LHCN-M2 (cell line): ENCODE results near the gene ACTL10. TPM values are rescaled to one million over a fixed set of nuclear protein-coding genes. Genes with fewer than 3 reads are reported as not detected.

Experiments
- DNase-seq: peaks from one replicate; pipeline ENCODE4 v3.0.0-alpha.2; 2012; ENCODE audit warnings: low read depth
- total RNA-seq: library from RNA; depleted of rRNA; stranded (reverse); fragments of >200 nt; gene quantifications from 2 replicates; pipeline ENCODE4 v1.2.3, GENCODE V29; 2014

Gene ACTL10
- total RNA-seq, 1 experiment from 2014 or later: 0.11 TPM

DNA sequence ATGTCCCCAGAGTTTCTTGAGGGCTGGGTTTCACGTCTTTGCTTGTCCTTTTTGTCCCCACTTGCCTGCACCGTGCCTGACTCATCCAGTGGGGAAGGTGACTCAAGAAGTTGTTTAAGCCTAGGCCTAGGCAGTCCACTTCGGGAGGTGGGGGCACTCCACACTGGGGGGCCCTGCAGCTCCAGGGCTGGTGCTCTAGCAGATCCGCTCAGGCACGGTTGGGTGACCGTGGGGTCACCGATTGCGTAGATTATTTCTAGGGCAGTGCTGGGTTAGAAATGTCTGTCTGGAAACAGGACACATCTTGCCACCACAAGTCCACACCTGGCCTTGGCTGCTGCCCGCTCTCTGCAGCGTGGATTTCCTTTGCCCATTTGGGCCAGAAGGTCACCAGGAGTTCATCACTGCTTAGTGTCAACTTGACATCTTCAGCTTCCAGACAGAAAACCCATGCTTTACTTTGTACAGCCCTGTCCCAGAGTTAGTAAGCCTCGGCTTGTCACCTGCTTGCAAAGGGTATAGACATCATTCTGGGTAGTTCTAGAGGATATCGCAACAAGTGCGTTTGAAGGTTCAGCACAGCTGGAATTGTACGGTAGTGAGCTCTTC, 18.2 kb upstream of the ACTL10 start:
- DNase-seq: no peak

DNA sequence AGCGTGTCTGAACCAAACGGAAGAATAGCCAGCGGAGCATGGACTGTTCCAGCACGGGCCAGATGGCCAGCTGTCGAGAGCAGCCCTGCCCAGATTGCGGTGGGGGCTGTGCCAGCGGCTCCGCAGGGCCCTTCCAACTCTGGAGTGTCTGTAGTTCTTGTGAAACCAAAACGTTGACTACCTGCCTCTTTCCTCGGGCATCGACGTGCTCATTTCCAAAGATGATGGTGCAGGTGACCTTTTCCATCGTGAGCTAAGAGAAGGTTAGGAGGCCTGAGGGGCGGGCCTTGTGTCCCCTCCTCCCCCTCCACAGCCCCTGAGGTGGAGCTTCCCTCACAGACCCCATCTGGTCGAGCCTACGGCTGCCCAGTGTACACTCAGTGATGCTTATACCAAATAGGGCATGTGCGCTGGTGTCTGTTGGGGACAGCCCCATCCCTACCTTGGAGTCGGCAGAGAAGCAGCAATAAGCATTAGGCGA, 17.5 kb upstream of the ACTL10 start:
- peak; percentile 61 for DNase-seq

DNA sequence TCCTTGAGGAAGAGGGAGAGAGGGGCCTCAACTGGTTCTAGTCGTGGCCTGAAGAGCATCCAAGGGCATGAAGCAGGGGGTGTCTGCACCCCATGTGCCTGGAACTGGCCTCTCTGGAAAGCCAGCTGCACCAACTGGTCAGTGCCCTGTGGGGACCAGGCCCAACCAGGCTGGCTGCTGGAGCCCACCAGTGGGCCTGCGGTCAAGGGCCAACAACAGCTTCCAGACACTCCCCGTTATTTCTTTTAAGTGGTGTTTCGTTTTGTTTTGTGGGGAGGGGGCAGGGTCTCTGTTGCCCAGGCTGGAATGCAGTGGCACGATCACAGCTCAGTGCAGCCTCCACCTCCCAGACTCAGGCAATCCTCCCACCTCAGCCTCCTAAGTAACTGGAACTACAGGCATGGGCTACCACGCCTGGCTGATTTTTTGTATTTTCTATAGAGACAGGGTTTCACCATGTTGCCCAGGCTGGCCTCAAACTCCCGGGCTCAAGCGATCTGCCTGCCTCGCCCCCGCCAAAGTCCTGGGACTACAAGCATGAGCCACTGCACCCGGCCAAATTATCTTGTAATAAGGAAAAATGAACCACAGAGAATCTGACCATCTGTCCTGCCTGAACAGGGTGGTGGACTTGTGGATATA, 16.5 kb upstream of the ACTL10 start:
- DNase-seq: no peak

DNA sequence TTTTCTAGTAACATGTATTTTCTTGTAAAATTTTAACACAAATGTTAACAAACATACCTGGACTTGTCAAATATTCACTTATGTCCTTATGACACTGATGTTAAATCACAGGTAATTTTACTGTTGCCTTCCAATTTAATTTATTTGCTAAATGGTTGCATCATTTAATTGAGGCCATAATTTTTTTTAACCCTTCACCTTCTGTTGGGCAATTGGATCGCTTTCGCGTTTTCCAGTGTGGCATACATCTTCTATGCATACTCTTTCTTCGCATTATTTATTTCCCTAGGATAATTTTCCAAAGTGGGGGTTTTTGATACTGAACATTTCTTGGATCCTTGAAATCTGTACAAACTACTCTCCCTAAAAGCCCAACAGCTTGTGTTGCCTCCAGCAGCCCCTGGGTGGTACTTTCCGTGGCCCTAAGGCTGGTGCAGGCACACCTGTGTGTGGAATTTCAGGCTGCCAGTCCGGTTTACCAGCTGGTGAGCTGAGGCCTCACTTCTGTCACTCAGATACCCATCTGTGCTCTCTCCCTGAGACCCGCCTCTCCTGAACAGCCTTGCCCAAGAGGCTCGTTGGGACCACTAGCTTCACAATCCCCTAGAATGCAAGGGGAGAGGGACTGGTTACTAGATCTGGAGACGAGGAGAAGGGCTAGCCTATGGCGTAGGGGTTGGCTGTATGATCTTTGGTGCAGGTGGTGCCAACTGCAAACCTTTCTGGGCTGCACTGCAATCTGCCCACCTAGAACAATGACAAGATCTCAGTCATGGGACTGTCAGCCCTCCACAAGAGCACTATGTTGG, 15.8 kb upstream of the ACTL10 start:
- no peak for DNase-seq

DNA sequence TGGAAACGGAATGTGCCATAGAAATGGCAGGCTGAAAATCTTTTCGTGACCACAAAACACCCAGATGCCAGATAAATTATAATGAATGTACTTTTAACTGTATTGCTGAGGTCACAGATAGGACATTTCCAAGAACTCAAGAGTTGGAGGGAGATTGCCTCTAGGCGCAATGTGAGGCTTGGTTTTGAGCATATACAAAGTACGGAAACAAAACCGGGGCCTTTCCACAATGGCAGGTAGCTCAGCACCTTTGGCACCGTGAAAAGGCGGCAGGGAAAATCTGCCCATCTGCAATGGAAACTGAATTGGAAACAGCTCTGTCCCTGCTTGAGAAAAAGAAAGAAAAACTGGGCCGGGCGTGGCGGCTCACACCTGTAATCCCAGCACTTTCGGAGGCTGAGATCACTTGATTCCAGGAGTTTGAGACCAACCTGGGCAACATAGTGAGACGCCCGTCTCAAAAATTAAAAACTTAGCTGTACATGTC, 15.1 kb upstream of the ACTL10 start:
- no peak for DNase-seq

DNA sequence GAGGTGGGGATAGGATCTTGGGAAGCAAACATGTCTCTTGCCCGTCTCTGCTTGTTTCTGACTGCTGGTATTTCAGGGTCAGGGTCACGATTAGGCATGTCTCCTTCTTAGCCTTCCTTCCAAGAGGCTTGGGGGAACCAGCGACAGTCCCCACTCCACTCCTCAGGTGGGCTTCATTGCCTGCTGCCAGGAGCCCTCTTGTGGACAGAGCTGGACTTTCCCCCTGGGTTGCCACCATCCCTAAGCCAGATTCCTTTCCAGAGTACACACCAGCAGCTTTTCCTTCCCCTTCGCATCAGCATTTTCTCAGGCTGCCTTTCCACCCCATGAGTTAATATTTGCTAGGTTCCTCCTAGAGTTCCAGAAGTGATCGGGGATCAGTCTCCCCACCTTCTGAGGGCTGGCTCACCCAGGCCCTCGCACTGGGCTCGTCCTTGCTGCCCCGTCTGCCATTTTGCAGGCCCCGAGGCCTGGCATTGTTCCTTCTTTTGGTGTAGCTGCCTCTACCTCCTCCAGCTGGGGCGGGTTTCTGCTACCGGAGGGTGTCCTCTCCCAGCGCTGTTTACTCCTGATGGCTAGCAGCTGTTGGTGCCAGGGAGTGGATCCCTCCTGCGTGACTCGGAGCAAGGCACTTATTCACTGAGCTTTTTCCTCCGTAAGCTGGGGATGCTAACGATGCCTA, 13.4 kb upstream of the ACTL10 start:
- DNase-seq: peak; percentile 57

DNA sequence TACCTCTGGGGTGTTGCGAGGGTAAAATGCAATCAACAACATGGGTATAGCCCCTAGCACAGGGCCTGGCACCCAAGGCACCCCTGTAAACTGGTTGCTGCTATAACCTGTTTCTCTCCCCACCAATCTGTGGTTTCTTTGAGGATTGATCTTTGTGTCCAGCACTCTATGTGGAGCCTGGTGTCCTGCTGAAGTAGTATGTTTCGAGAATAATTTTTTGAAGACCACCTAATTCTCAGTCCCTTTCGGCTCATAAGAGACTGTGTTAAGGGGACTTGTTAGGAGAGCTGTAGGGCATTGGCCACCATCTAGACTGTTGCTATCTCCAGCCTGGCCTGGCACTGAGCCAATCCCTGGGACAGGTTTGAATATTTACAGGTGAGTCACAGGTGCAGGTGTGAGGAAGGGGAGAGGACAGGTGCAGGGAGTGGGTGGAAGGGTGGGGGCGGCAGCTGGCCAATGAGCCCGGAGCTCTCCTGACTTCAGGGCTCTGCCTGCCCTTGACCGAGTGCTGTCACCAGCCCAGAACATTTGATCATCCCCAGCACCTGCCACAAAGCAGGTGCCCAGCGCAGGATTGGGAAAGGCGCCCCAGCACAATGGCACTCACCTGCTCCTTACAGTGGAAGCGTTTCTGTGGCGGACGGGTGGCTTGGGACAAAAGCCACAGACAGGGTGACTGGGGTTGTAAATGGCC, 12.7 kb upstream of the ACTL10 start:
- no peak for DNase-seq

DNA sequence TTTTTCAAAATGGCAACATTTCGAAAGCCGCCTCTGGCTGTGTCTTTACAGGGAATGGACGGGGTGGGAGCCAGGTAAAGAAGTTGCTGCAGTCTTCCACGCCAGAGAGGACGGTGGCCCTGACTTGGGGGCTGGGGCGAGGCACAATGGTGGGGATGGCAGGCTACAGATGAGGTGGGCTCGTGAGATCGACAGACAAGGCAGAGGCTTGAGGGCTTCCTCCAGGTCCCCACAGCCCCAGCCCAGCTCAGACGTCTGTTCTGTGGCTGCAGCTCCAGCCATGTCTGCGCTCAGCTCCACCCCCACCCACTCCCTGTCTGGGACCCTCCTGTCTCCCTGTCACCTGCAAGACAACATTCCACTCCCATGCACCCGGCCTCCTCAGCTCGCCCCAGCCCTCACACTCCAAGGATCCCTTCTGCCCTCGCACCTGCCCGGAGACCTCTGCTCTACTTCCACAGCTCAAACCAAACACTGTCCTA, 12.0 kb upstream of the ACTL10 start:
- no peak for DNase-seq

DNA sequence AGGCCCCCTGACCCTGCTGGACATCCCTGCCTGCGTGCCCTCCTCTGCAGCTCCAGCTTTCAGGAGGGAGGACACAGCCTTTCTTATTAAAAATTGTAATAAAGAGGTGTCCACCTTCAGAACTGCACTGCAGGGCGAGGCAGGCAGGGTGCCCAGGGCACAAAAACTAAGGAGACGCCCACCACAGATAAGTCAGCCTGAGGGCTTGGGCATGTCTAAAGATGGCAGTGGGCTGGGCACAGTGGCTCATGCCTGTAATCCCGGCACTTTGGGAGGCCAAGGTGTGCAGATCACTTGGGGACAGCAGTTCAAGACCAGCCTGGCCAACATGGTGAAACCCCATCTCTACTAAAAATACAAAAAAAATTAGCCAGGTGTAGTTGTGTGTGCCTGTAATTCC, 11.6 kb upstream of the ACTL10 start:
- DNase-seq: no peak

DNA sequence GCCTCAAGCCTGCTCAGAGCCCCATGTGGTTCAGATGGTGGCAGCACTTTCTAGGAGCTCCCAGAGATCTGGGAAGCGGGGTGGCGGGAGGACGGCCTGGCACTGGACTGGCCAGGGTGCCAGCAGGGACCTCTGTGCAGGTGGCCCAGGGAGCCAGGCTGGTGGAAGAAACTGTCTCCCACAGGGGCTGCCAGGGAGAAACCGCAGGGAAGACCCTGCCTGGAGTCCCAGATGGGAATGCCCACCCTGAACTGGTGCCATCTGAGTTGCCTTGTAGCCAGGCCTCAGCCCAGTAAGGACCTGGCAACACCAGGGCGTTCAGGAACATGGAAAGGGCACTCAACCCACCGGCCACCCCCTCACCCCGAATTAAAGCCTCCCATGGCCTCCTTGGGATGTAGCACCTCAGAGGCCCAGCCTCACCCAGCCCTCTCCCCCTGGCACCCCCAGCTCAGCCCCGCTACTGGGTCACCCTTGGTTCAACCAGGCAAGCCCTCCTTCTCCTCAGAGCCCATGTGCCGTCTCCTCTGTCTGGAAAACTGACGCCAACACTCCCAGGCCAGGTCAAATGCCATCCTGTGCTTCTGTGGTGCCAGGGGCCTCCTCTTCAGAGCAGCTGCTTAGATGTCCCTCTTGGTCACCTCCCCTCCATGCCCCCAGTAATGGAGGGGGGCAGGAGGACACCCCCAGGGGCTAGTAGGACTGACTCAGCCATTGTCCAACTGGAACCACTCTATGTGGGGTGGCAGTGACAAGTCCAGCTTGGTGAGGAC, 10.5 kb upstream of the ACTL10 start:
- DNase-seq: no peak

DNA sequence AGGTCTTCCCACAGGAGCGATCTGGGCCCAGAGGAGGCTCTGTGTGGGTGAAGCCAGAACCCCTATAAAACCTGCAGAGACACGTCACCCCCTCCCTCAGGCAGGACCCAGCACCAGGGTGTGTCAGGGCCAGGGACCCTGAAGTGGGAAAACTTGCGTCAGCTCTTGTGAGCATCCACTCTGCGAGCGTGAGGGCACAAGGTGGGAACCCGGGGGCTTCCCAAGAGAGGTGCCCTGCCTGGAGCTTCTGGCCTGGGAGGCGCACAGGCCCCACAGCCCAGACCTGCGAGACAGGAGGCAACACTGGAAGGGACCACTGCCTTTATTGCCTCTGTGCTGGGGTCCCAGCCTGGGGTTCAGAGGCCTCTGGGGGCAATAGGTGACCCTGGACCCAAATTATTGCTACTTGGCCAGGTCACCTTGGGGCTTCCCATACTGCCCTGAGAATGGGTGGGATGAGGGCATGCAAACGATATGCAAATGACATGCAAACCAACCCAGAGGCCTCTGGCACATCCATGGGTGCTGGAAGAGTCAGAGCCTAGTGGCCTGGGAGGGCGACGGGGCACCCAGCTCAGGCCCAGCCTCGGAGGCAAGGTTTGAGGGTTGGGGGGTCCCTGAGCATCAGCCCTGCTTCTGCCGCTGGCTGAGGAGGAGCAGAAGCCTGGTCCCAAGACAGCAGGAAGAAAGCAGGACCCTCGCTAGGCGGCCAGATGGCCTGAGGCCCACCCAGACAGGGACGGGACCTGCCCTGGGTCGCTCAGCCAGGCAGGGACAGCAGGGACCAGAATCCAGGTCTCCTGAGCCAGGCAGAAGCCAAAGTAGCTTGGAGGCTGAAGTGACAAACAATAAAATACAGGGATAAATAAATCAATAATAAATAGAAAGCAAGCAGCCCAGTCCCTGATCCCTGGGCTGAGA, 9.7 kb upstream of the ACTL10 start:
- no peak for DNase-seq

DNA sequence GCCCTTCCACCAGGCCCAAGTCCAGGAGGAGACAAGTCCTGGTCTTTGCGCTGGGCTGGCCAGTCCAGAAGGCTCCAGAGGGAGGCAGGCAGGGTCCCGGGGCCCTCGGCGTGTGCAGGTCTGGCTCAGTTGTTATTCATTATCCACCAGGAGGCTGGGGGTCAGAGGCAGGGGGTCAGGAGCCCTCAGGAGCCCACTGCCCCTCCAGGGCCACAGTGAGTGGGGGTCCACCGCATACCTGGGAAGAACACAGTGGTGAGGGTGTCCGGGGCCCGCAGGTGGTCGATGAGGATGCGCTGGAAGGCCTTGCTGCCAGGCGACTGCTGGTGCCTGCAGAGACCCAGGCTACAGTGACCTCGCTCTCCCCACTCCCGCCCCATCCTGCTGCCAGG, 9.0 kb upstream of the ACTL10 start:
- no peak for DNase-seq

DNA sequence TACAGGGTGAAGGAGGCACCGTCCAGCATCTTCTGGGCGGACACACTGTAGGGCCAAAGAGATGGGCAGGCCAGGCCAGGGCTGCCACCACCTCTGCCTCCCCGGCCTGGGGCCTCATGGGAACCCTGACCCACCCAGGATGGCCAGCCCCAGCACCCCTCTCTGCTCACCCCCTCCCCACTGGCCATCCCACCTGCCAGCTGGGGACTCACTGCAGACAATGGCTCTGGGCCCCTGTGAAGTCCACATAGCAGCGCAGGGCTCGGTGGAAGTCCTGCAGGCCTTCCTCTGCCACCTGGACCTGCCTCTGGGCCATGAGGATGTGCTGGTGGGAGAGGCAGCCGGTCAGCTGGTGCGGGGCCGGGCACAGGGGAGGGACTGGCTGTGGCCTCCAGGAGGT, 8.2 kb upstream of the ACTL10 start:
- DNase-seq: no peak

DNA sequence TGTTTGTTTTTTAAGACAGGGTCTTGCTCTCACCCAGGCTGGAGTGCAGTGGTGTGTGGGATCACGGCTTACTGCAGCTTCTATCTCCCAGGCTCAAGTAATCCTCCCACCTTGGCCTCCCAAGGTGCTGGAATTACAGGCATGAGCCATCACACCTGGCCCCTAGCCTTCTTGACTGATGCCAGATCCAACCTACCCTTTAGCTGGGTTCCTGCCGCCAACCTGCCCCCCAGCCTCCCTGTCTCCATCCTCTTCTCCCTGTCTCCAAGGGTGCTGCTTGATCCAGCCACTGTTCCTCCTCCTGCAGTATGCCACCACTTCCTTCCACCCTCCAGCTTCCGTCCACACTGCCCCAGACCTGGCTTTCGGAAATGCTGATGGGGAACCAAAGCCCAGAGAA, 7.8 kb upstream of the ACTL10 start:
- no peak for DNase-seq

DNA sequence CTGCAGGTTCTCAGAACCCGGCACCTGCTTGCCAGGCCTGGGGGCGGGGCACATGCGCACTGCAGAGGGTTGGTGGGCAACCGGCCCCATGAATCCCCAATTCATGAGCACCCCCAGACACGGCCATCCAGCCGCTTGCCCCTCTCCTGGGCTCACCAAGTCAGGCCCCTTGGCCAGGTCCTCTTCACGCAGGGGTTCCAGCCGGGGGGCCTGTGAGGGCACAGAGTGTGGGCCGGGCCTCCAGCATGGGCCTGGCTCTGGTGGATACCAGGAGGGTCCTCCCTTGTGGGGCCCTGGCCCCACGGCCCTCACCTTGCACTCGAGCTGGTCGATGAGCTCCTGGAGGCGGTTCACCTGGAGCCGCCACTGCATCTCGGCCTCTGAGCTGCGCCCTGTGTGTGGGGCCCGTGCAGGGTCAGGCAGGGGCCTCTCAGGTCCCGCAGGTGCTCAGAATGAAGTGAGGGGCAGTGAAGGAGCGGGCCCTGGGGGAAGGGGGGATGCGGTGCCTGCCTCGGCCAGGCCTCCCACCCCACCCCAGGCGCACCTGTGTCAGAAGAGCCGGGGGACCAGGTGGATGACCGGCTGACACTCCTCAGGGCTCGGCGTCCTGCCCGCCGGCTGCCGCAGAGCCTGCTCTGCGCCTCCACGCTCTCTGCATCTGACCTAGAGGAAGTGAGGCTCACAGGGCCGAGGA, 7.3 kb upstream of the ACTL10 start:
- no peak for DNase-seq

DNA sequence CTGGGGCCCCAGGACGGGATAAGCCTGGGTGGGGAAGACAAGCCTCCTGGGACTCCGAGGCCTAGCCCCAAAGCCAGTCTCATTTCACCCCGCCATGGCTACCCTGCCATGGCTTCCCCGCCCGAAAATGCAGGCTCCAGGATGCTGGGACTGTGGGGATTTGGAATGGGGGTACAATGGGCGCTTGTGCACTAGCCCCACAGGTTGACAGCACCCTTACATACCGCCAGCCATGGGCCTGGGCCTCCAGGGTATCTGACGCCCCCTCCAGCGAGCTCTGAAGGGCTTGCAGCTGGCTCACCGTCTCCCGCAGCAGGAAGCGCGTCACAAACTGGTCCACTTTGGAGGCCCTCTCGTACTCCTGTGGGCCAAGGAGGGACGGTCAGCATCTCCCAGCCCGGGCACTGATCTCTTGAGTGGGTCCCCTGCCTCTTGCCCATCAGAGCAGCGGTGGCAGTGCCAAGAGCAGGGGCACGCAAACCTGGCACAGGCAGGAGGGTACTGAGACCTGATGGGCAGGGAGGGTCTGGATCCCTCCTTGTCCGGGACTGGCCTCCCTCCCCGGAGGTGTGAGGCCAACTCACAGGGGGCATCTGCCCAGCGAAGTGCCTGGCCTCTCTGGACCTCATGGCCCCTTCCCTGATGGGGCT, 6.6 kb upstream of the ACTL10 start:
- DNase-seq: no peak

DNA sequence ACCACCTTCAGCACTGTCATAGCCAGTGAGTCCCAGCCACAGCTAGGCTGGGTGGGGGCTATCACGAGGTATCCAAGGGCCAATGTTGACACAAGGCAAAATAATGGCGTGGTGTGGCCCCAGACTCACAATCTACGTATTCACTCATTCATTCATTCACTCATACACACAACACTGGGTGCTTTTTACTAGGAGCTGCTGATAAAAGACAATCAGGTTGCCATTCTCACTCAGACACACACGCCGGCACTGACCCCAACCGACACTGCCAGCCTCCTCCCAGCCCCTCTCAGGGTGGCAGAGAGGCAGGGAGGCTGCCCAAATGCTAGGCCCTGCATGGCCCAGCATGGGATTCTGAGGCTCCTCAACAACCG, 6.1 kb upstream of the ACTL10 start:
- DNase-seq: no peak

DNA sequence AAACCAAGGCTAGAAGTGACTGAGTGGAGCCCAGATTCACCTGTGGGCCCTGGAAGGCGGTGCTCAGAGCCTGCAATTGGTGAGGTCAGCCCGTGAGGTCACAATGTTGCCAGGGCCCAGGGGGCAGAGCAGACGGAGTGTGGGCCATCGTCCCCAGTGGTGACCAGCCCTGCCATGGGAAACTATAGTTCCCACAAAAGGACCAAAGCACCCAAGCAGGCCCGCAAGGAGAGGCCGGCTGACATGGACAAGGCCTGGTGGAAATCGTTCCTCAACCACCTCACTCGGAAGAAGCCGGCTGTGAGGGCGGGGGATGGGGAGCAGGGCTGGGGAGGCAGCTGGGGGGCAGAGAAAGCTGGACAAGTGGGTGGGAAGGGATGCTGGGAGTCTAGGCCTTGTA, 4.6 kb upstream of the ACTL10 start, which contains the start of gene C20orf144:
C20orf144 (plus strand) TSS at position 156 of the 400 bp plus-strand sequence; CDS start at position 175, 19 bp downstream.
- no peak for DNase-seq
